HEK293T (cell line): Measurements from ENCODE around the gene S100A6.

Experiments used
- CTBP1 ChIP-seq: fragments of 450-650 bp; IDR thresholded peaks from 2 replicates; pipeline ENCODE4 v1.6.1; 2016; ENCODE audit warnings: borderline replicate concordance
- ELF4 ChIP-seq: fragments of 450-650 bp; IDR thresholded peaks from 2 replicates; pipeline ENCODE4 v1.6.1; 2017; ENCODE audit warnings: antibody characterized with exemption
- FOXA1 ChIP-seq: fragments of 450-650 bp; IDR thresholded peaks from 2 replicates; pipeline ENCODE4 v1.6.1; 2016; ENCODE audit warnings: mild to moderate bottlenecking
- FOXK2 ChIP-seq: fragments of 450-650 bp; IDR thresholded peaks from 2 replicates; pipeline ENCODE4 v1.6.1; 2016; ENCODE audit warnings: mild to moderate bottlenecking
- L3MBTL2 ChIP-seq: fragments of 450-650 bp; conservative IDR thresholded peaks from 2 replicates; pipeline ENCODE4 v1.6.1; 2016; ENCODE audit warnings: mild to moderate bottlenecking
- SUZ12 ChIP-seq: fragments of 450-650 bp; IDR thresholded peaks from 2 replicates; pipeline ENCODE4 v1.6.1; 2016; ENCODE audit warnings: mild to moderate bottlenecking

DNA sequence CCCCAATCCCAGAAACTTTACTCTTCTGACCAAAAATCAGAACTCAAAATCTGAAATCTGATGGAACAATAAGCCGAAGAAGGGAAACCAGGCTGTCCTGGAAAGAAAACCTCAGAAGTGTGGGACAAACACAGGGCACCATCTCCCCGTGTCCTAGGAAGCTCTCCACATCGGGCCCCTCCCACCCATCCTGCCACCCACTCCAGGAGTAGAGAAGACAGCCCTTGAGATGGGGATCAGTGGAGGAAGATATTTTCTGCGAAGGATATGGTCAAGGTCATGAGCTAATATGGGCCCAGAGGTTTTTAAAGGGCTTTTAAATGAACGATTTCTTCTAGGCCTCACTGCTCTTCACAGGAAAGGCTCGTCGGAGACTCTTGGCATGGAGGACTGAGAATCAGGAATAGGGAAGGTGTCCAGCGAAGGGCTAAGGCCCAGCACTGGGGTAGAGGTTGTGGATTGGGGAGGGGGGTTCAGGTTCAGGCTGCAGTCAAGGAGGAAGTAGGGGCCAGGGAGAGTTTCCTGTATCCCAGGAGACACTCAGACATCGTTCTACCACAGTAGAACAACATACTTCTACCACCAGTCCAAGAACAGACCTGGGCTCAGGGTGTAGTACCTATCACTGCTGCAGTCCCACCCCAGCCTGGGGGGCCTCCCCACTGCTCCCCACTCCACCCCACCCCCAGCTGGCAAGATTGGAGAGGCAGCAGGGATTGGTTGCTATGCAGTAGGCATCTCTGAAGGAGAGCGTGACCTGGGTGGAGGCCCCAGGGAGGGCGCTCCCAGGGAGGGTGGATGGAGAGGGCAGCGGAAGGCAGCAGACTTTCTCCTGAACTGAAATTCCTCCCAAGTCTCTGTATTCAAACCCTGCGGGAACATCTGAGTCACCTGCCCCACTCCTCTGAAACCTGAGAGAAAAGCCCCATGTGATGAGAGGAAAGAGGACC is 6.1 kb upstream of the S100A6 start:
- TF ChIP-seq SUZ12 (no peak), L3MBTL2 (no peak), ELF4 (no peak), FOXA1 (no peak), CTBP1 (no peak), FOXK2 (no peak)
